ENCODE results near the gene SMOC1. TPM values are rescaled to one million over a fixed set of nuclear protein-coding genes. Genes with fewer than 3 reads are reported as not detected.

The SMOC1 gene
- total and polyA plus RNA-seq, 7 donors, result 3.2 to 10.6 (median 6.2) TPM

- H3K4me3 ChIP-seq, result no peak overlapping the region
- no peaks in the 10 kb centered on the region for H3K9me3 ChIP-seq
- intact Hi-C loops (cut with DNase I), result loop anchor here in 1 of 2 donors (5.0 kb wide), 1 partner anchor 134 kb away; the partner anchor contains the start of gene SMOC1
- no peaks in the 10 kb centered on the region for H3K4me1 ChIP-seq
- H3K27ac ChIP-seq, result no peak overlapping the region
- WGBS, 3 donors, result 80 to 90% (median 89%) methylated on average over 6 of the region's 6 CpGs
- H3K36me3 ChIP-seq (ENCODE audit: insufficient read depth in 1 of 2, low read depth in 1 of 2), result no peaks in the 10 kb centered on the region
- H3K27me3 ChIP-seq (ENCODE audit: insufficient read depth in 3 of 3, low read length in 2 of 3), result no peaks in the 10 kb centered on the region
- no peak for ATAC-seq
- no peak for DNase-seq
- TF ChIP-seq CTCF (IDR thresholded peaks at IDR 0.05), result no peak
Measured at GRCh38 chr14:70011098-70011497, 131.9 kb downstream of the SMOC1 start.

- intact Hi-C loops (cut with DNase I), result loop anchor here in 1 of 2 donors (5.0 kb wide), 1 partner anchor 134 kb away; the partner anchor contains the start of gene SMOC1
Measured at GRCh38 chr14:70011708-70012107, 132.5 kb downstream of the SMOC1 start.

GRCh38 chr14:70013271-70013873 is 134.2 kb downstream of the SMOC1 start:
- peak; percentile 59 for TF ChIP-seq CTCF (IDR thresholded peaks at IDR 0.05)
- H3K9me3 ChIP-seq, result no peaks in the 10 kb centered on the region
- intact Hi-C loops (cut with DNase I), result loop anchor here in 1 of 2 donors (5.0 kb wide), 1 partner anchor 136 kb away; the partner anchor contains the start of gene SMOC1
- WGBS, 3 donors, result 69 to 76% (median 73%) methylated on average over 2 of the region's 2 CpGs
- ATAC-seq (peak in 1 of 4 donors; percentile 45), DNase-seq (no peak)
- no peaks in the 10 kb centered on the region for H3K36me3 ChIP-seq (ENCODE audit: insufficient read depth in 1 of 2, low read depth in 1 of 2)
- no peaks in the 10 kb centered on the region for H3K27me3 ChIP-seq (ENCODE audit: insufficient read depth in 3 of 3, low read length in 2 of 3)
- no peak overlapping the region for H3K4me3 ChIP-seq
- H3K4me1 ChIP-seq, result no peaks in the 10 kb centered on the region
- H3K27ac ChIP-seq, result no peak overlapping the region

More at GRCh38 chr14:70011708-70012107, 132.5 kb downstream of the SMOC1 start:
- Histone ChIP-seq H3K27me3 (ENCODE audit: insufficient read depth in 3 of 3, low read length in 2 of 3) (no peaks in the 10 kb centered on the region), H3K4me3 (no peak overlapping the region), H3K27ac (no peak overlapping the region), H3K9me3 (no peaks in the 10 kb centered on the region), H3K4me1 (no peaks in the 10 kb centered on the region), H3K36me3 (ENCODE audit: insufficient read depth in 1 of 2, low read depth in 1 of 2) (no peaks in the 10 kb centered on the region)
- WGBS, 3 donors, result 88 to 92% (median 89%) methylated on average over 7 of the region's 7 CpGs
- ATAC-seq, result no peak
- DNase-seq, result no peak
- TF ChIP-seq CTCF (IDR thresholded peaks at IDR 0.05), result no peak

GRCh38 chr14:70014406-70015095 is 135.3 kb downstream of the SMOC1 start:
- ATAC-seq (no peak), DNase-seq (no peak)
- Histone ChIP-seq H3K27ac (no peak overlapping the region), H3K9me3 (no peaks in the 10 kb centered on the region), H3K36me3 (ENCODE audit: insufficient read depth in 1 of 2, low read depth in 1 of 2) (no peaks in the 10 kb centered on the region), H3K4me1 (peaks cover 7% of the 10 kb centered on the region), H3K27me3 (ENCODE audit: insufficient read depth in 3 of 3, low read length in 2 of 3) (no peaks in the 10 kb centered on the region), H3K4me3 (no peak overlapping the region)
- no peak for TF ChIP-seq CTCF (IDR thresholded peaks at IDR 0.05)
- intact Hi-C loops (cut with DNase I), result loop anchor here in 1 of 2 donors (5.0 kb wide), 1 partner anchor 137 kb away; the partner anchor contains the start of gene SMOC1
- WGBS, 3 donors, result 66 to 69% (median 67%) methylated on average over 7 of the region's 7 CpGs

Measured in psoas muscle (tissue), 8 donors.